IPS DF 4.7 (cell line): ENCODE measurements around the gene APBA2.
A peak's percentile ranks its signal among the peaks of the same experiment; 100 is the strongest.

Experiments used
- DNase-seq: peaks from one replicate; pipeline ENCODE4 v3.0.0-alpha.2; 2013; ENCODE audit warnings: low spot score; ENCODE audit errors: extremely low read depth

The APBA2 gene

GRCh38 chr15:28914483-28915023 lies 28.8 kb downstream of the APBA2 start:
- DNase-seq, result no peak

DNA sequence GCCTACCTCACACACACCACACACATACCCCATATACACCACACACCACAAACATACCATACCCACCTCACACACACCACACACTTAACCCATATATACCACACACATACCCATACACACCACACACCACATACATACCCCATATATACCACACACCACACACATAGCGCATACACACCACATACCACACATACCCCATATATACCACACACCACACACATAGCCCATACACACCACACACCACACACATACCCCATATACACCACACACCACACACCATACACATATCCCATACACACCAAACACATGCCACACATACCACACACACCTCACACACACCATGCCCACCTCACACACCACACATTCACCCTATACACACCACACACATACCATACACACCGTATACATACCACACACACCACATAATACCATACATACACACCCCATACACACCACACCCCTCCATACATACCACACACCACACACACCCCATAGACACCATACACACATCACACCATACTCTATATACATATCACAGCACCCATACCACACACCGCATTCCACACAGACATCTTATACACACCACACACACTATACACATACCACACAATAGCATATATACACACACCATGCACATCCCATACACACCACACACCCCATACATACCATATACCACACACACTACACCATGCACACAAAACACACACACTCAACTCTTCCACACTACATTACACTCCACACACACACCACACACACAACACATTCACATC lies 29.5 kb downstream of the APBA2 start:
- no peak for DNase-seq

DNA sequence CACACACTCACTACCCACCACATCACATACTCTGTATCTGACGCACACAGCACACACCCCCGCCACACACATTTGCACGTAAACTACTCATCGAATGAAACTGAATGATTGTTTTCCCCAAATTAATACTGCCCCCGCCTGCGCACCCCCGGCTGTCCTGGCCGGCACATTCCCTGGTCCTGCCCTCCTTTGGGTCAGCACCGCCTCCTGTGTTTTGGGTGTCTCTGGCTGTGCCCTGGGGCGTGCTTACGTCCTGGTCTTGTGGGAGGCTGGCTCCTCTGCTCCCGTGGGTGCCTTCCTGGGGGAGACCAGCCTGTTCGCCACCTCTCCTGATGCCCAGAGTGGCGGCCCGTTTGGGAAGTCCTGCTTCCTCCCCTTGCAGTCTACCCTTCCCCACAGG lies 30.2 kb downstream of the APBA2 start:
- DNase-seq, result no peak

DNA sequence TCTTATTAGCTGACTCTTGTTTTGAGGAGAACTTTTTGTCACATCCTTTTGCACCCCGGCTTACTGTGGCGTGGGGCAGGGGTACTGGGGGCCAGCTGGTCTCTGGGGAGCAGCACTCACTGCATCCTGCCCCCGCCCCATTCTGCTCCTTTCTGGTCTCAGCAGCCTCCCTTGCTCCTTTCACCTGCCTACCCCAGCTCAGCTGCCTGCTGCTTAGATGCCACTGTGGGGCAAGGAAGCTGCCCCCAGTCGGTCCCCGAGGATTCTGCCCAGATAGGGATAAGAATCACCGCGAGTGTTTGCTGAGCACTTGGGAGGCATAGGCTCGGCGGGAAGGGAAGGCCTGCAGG lies 32.0 kb downstream of the APBA2 start:
- DNase-seq, result no peak

- DNase-seq, result peak; percentile 80
Observed at GRCh38 chr15:28918141-28918983, 32.6 kb downstream of the APBA2 start.

DNA sequence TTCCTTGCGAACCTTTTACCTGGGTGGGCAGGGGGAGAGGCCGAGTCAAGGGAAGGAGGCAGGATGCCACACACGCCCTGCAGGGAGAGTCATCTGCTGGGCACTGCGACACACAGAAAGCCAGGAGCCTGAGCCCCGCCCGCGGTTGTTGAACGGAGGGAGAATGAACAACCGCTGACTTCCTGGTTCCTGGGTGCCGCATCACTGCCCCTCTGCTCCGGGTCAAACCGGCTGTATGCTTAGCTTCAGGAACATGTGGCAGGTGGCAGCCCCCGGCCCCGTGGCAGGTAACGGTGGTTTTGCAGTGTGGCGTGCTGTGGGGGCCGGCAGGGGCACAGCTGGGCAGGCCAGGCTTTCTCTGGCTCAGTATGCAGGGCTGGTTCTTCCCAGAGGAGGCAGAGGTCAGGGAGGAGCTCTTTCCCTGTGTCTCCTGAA lies 33.4 kb downstream of the APBA2 start:
- DNase-seq, result no peak

- DNase-seq, result no peak
Observed at GRCh38 chr15:28919679-28920655, 34.2 kb downstream of the APBA2 start.

DNA sequence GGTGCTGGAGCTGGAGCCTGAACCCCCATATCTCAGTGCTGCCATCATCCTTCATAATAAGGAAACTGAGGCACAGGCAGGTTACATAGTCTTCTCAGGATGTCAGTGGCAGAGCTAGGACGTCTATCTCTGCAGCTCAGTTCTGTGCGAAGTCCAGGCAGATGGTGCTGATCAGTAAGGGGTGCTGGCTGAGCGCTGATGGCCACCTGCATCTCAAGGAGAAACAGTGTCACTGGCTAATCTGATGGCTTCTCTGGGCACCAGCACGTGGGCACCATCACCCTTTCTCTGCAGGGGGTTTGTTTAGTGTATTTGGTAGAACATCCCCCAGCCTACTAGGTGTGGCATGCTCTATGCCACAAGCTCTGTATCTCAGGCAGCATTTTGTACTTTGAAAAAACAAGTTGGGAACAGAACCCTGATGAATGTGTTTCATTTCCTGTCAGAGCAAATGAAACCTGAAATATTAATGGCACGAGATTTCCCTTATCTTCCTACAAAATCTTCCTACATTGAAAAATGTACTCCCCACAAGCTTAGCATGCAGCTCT lies 35.1 kb downstream of the APBA2 start:
- no peak for DNase-seq

GRCh38 chr15:28921336-28921735 lies 35.6 kb downstream of the APBA2 start:
- DNase-seq, result no peak

DNA sequence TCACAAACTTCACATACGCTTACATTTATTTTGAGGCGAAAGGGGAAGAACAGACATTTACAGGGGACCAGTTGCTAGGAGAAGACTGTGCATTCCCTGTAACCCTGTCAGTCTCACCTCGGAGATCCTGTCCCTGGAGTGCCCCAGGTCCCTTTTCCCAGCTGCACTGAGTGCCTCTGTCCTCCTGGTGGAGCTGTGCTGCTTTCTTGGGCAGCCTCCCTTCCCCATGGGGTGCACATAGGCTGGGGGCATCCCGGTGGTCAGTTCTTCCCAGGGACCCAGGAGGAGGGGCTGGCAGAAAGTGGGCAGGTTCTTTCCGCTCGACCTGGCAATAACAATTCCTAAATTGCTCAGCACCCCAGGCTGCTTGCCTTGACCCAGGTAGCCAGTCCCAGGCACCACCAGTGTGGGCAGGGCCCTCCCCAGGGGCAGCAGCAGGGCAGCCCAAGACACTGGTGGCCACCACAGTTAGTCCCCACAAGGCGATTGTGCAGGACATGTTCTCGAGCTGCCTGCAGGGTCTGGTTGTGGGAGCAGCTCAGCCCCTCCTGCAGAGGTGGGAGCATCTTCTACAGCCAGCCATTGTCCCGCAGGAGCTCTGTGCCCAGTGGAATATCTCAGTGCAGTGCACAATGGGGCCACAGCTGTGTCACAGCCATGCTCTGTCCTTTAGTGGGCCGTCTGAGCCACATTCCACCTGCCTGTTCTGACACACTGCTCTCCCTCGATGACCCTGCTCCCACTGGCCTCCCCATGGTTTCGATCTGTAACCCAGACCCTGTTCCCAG lies 36.3 kb downstream of the APBA2 start:
- DNase-seq, result no peak

DNA sequence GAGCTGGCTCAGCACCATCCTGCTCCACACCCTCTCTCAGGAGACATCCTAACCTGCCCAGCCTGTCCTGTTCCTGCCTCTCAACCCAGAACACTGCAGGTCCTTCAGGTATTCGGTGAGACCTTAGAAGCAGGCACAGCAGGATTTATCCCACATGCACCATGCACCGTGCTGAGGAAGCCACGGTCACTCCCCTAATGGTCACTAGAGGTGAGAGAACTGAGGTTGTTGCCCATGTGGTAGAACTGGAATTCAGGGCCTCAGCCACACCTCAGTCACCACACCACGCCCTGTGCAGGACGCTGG lies 36.9 kb downstream of the APBA2 start:
- DNase-seq, result no peak

GRCh38 chr15:28923726-28924280 lies 38.0 kb downstream of the APBA2 start:
- DNase-seq, result no peak

DNA sequence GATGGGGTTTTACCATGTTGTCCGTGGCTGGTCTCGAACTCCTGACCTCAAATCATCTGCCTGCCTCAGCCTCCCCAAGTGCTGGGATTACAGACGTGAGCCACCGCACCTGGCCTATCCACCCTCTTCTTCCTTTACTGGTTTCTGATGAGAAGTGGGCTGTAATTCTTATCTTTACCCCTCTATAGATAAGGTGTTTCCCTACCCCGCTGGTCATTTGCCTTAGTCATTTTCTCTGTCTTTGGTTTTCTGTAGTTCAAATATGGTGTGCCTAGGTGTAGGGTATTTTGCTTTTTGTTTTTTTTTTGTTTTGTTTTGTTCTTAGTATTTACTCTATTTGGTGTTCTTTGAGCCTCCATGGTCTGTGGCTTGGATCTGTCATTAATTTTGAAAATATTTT lies 41.3 kb downstream of the APBA2 start:
- DNase-seq, result no peak

GRCh38 chr15:28929200-28929599 lies 43.4 kb downstream of the APBA2 start:
- DNase-seq, result no peak

DNA sequence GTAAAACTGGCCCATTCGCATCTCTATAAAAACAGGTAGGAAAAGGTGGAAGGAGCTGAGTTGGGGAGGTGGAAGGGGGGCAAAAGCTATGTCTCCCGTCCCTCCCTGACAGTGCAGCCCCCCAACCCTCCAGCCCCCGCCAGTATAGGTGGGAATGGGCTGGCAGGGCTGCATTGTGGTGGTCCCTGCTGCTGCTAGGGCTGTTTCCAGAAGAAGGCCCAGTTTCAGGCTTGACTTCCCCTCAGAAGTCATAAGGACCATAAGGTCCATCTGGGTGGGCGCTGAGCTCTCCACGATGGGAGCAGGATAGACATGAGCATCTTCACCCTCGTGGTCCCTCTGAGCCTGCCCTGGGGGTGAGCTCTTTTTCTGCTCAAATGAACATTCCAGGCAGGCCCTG lies 44.2 kb downstream of the APBA2 start:
- DNase-seq, result no peak

DNA sequence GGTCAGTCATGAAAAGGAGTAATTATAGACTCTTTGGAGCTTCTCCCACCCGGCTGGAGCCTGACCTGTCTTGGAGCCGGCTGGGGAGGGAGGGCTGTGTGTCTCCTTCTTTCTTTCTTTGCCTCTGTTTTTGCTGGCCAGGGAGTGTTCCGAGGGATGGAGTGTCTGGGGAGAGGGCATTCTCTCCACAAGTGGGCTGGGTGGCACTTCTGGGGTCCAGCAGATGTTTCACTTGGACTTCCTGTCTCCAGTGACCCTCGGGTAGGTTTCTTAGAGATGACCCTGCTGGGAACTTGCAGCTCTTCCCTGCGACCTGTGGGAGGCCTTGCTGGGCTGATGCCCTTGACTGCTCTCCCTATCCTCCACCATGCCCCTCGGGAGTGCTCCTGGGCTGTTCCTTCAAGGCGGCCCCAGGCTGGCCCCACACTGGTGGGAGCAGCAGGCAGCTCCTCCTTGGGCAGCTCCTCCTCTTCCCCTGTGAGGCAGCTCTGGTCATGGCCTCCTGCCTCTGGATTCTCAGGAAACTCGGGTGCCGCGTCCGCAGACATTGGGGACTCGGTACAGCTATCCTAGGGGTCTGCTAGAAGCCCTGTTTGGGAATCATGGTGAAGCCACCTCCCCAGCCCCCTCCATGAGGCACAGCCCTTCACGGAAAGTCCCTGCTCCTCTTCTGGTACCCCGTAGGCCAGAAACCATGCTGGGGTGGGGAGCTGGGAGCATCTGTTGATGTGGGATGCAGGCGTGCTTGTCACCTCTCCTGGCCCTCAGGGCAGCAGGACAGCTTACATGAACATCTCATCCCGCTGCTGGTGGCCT lies 44.9 kb downstream of the APBA2 start:
- no peak for DNase-seq

DNA sequence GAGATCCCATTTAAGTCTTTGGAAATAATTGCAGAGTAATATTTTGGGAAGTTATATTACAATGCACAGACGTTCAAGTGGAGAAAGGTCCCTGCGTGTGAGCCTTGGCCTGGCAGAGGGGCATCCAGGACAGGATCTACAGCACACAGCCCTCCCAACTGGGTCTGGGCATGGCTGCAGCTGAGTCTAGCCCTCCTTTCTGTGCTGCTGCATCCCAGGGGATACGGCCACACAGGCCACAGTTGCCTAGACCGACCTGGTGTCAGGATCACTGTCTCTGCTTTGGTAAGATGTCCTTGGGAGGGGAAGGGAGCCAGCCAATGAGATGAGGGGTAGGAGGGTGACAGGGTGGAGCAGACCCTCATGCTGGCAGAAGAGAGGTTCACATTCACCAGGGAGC lies 46.1 kb downstream of the APBA2 start:
- DNase-seq, result no peak

- DNase-seq, result no peak
Observed at GRCh38 chr15:28932361-28932760, 46.6 kb downstream of the APBA2 start.

- no peak for DNase-seq
Observed at GRCh38 chr15:28933710-28934445, 48.1 kb downstream of the APBA2 start.
